GM08714 (cell line): Measurements from ENCODE around the gene RASSF1.

ENCODE experiments used
- H3K4me3 ChIP-seq: fragments of 200-500 bp; sonication (Bioruptor generic); 2 replicates; pipeline ENCODE4 v1.5.1; 2014; ENCODE audit warnings: mild to moderate bottlenecking, low read length, inconsistent platforms
- ZNF274 ChIP-seq: IDR thresholded peaks from 2 replicates; pipeline ENCODE4 v1.6.1; 2012; ENCODE audit warnings: mild to moderate bottlenecking, low read depth, low read length

Gene RASSF1

GRCh38 chr3:50357481-50357880 lies 16.8 kb upstream of the RASSF1 start:
- no peak for TF ChIP-seq ZNF274
- peak overlapping the region; percentile 71; the same call in 1 of the 2 replicates for H3K4me3 ChIP-seq

GRCh38 chr3:50356553-50356952 lies 15.9 kb upstream of the RASSF1 start:
- H3K4me3 ChIP-seq, result no peak overlapping the region; the same call in 1 of the 2 replicates
- no peak for TF ChIP-seq ZNF274

- H3K4me3 ChIP-seq, result no peak overlapping the region; the same call in 1 of the 2 replicates
- TF ChIP-seq ZNF274, result no peak
Observed at GRCh38 chr3:50355829-50356552, 15.4 kb upstream of the RASSF1 start.

- H3K4me3 ChIP-seq, result no peak overlapping the region
- no peak for TF ChIP-seq ZNF274
Observed at GRCh38 chr3:50354850-50355249, 14.2 kb upstream of the RASSF1 start.

- TF ChIP-seq ZNF274, result no peak
- H3K4me3 ChIP-seq, result no peak overlapping the region
Observed at GRCh38 chr3:50354186-50354764, 13.6 kb upstream of the RASSF1 start.

GRCh38 chr3:50353245-50354004 lies 12.8 kb upstream of the RASSF1 start:
- no peak for TF ChIP-seq ZNF274

GRCh38 chr3:50352781-50353180 lies 12.1 kb upstream of the RASSF1 start:
- no peak for TF ChIP-seq ZNF274
- H3K4me3 ChIP-seq, result no peak overlapping the region

More at GRCh38 chr3:50353245-50354004, 12.8 kb upstream of the RASSF1 start:
- H3K4me3 ChIP-seq, result no peak overlapping the region

GRCh38 chr3:50351323-50351697 lies 10.7 kb upstream of the RASSF1 start:
- TF ChIP-seq ZNF274, result no peak
- peak overlapping the region; percentile 87; the same call in 1 of the 2 replicates for H3K4me3 ChIP-seq

- peak within 1 kb of the TSS; percentile 87 for H3K4me3 ChIP-seq
- no peak for TF ChIP-seq ZNF274
Observed at GRCh38 chr3:50350527-50351322, 10.1 kb upstream of the RASSF1 start, which contains the start of the genes CYB561D2 and NPRL2. CYB561D2 (plus strand) TSS chr3:50350862; CDS start chr3:50351434, 572 bp downstream. NPRL2 (minus strand) TSS chr3:50350775; CDS start chr3:50350652, 123 bp downstream.

- peak overlapping the region; percentile 87 for H3K4me3 ChIP-seq
- TF ChIP-seq ZNF274, result no peak
Observed at GRCh38 chr3:50350213-50350526, 9.5 kb upstream of the RASSF1 start.

GRCh38 chr3:50347187-50347813 lies 6.7 kb upstream of the RASSF1 start:
- no peak overlapping the region for H3K4me3 ChIP-seq
- no peak for TF ChIP-seq ZNF274

GRCh38 chr3:50345586-50346234 lies 5.1 kb upstream of the RASSF1 start, which contains the start of gene ZMYND10:
ZMYND10 (minus strand) TSS chr3:50345732; CDS start chr3:50345579, 153 bp downstream.
- H3K4me3 ChIP-seq, result peak within 1 kb of the TSS; percentile 26; the same call in 1 of the 2 replicates
- no peak for TF ChIP-seq ZNF274

- no peak overlapping the region for H3K4me3 ChIP-seq
- no peak for TF ChIP-seq ZNF274
Observed at GRCh38 chr3:50345008-50345407, 4.4 kb upstream of the RASSF1 start.
